HG02798 (cell line): ENCODE data around the gene USB1.

Source experiments
- ATAC-seq: cut with Tn5 transposase; IDR thresholded peaks from one replicate; pipeline ENCODE4 v1.9.1; 2021; ENCODE audit warnings: mild to moderate bottlenecking; ENCODE audit not compliant: unreplicated experiment, poor library complexity

The USB1 gene

GRCh38 chr16:58030136-58030840, 29.1 kb downstream of the USB1 start:
- no peak for ATAC-seq

- no peak for ATAC-seq
Measured at GRCh38 chr16:58031016-58031800, 30.0 kb downstream of the USB1 start.

- no peak for ATAC-seq
Measured at GRCh38 chr16:58032710-58033293, 31.6 kb downstream of the USB1 start.

GRCh38 chr16:58034128-58034685, 33.0 kb downstream of the USB1 start:
- ATAC-seq = no peak

GRCh38 chr16:58034774-58035173, 33.6 kb downstream of the USB1 start:
- ATAC-seq = no peak

- no peak for ATAC-seq
Measured at GRCh38 chr16:58035356-58036170, 34.4 kb downstream of the USB1 start.

- ATAC-seq = no peak
Measured at GRCh38 chr16:58036943-58037342, 35.7 kb downstream of the USB1 start.

- no peak for ATAC-seq
Measured at GRCh38 chr16:58037365-58038057, 36.3 kb downstream of the USB1 start.

- no peak for ATAC-seq
Measured at GRCh38 chr16:58038219-58038641, 37.0 kb downstream of the USB1 start.

- ATAC-seq = no peak
Measured at GRCh38 chr16:58039829-58040495, 38.8 kb downstream of the USB1 start.

- ATAC-seq = no peak
Measured at GRCh38 chr16:58040496-58040846, 39.3 kb downstream of the USB1 start.

GRCh38 chr16:58040945-58041627, 39.9 kb downstream of the USB1 start:
- ATAC-seq = no peak

- no peak for ATAC-seq
Measured at GRCh38 chr16:58041628-58041955, 40.4 kb downstream of the USB1 start.

GRCh38 chr16:58042001-58042885, 41.0 kb downstream of the USB1 start:
- ATAC-seq = no peak

- ATAC-seq = no peak
Measured at GRCh38 chr16:58042886-58043515, 41.8 kb downstream of the USB1 start.

- no peak for ATAC-seq
Measured at GRCh38 chr16:58043571-58044155, 42.5 kb downstream of the USB1 start.
